SU-DHL-6 (cell line): ENCODE data around the gene TRMT112.

Source experiments
- EZH2phosphoT487 ChIP-seq: fragments of 200-600 bp; sonication (generic), shearing (Covaris generic); conservative IDR thresholded peaks from 2 replicates; pipeline ENCODE4 v1.6.1; 2018; ENCODE audit warnings: mild to moderate bottlenecking, antibody characterized with exemption, low read length, moderate library complexity, mixed read lengths
- TF ChIP-seq, protein P1 (sequence below): fragments of 200-600 bp; sonication (generic); IDR thresholded peaks from one replicate; pipeline ENCODE4 v1.5.1; 2017; ENCODE audit warnings: antibody characterized with exemption, mild to moderate bottlenecking, low read length, moderate library complexity; ENCODE audit not compliant: insufficient read depth, poor library complexity, severe bottlenecking

DNA sequence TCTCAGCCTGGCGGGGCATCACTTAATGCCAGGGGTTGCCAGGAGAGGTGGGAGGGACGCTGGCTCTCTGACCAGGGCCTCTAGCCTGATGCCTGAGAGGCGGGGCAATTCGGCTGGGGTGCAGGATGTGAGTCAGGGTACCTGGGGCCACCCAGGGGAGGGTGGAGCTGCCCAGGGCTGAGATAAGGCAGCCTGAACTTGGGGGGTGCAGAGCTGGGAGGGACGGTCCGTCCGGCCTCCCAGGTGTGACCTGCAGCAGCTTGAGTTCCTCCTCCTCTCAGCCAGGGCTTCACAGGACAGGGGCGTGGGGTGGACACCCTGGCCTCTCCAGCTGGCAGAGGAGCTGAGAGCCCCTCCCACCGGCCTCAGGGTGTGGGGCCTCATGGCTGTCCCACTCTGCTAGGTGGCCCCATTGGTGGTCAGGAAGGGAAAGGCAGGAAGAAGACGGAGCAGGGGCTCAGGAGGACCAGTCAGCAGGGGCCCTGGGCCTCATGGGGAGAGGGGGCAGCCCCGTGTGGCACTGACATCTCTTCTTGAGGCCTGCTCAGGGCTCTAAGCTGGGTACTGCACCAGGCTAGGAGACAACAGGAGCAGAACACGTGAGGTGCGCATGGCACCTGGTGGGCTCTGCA is 40.7 kb upstream of the TRMT112 start:
- TF ChIP-seq, protein P1, sequence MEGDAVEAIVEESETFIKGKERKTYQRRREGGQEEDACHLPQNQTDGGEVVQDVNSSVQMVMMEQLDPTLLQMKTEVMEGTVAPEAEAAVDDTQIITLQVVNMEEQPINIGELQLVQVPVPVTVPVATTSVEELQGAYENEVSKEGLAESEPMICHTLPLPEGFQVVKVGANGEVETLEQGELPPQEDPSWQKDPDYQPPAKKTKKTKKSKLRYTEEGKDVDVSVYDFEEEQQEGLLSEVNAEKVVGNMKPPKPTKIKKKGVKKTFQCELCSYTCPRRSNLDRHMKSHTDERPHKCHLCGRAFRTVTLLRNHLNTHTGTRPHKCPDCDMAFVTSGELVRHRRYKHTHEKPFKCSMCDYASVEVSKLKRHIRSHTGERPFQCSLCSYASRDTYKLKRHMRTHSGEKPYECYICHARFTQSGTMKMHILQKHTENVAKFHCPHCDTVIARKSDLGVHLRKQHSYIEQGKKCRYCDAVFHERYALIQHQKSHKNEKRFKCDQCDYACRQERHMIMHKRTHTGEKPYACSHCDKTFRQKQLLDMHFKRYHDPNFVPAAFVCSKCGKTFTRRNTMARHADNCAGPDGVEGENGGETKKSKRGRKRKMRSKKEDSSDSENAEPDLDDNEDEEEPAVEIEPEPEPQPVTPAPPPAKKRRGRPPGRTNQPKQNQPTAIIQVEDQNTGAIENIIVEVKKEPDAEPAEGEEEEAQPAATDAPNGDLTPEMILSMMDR: no peak
- no peak for TF ChIP-seq EZH2phosphoT487
